K562 (cell line): ENCODE measurements around the gene FREM3. TPM values are rescaled to one million over a fixed set of nuclear protein-coding genes. Genes with fewer than 3 reads are reported as not detected.

ENCODE experiments used
- ATAC-seq: fragments of 200-7000 bp; cut with Tn5 transposase; 3 replicates; pipeline ENCODE4 v1.9.1; 2020; ENCODE audit warnings: moderate library complexity
- BruUV-seq: library from RNA; stranded (reverse); fragments of 400-500 nt; replicated peaks from 2 replicates; lab custom pipeline; 2021; lab: Mats Ljungman, UMichigan
- CTCF ChIA-PET: fragments of 300-600 bp; formaldehyde crosslinking; extraction: SDS; loops from one replicate; lab custom pipeline; 2021; ENCODE audit warnings: low intra/inter-chr PET ratio; lab: Yijun Ruan, JAX
- POLR2A ChIA-PET: fragments of 300-600, 350-650 bp; sonication (Branson Sonifier 250); formaldehyde crosslinking; extraction: SDS; loops from one replicate; lab custom pipeline; 2021; ENCODE audit warnings: antibody characterized with exemption, inconsistent platforms; lab: Yijun Ruan, JAX
- DNase-seq, 4 experiments: peaks; one replicate each; pipeline versions ENCODE4 v3.0.0 to v3.0.0-alpha.2; 2011 to 2018; ENCODE audit warnings: low spot score in 3 of 4, mixed read lengths in 3 of 4; ENCODE audit errors: extremely low read depth in 1 of 4
- FAIRE-seq: peaks from 2 replicates; lab custom pipeline; 2011; peaks lifted over from hg19 to GRCh38; lab: Jason Lieb, UNC
- H2AFZ ChIP-seq: 2 replicates; pipeline ENCODE4 v1.6.0; 2011; ENCODE audit warnings: low read depth, low read length, control low read depth, inconsistent platforms
- H3K27ac ChIP-seq: fragments of 200-600 bp; 3 replicates; pipeline ENCODE4 v1.8.0; 2011; ENCODE audit warnings: low read depth, mild to moderate bottlenecking, control low read depth, inconsistent platforms, low read length, moderate library complexity, mixed read lengths; ENCODE audit errors: extremely low read depth
- H3K27me3 ChIP-seq, 2 experiments: fragments of 300-600 bp in 1 of 2; 2 replicates in 1 of 2; 3 replicates in 1 of 2; pipeline versions ENCODE4 v1.6.0 to v1.8.0; 2011; ENCODE audit warnings: inconsistent platforms in 2 of 2, low read length in 2 of 2, mild to moderate bottlenecking in 1 of 2, mixed read lengths in 1 of 2, moderate library complexity in 1 of 2; ENCODE audit not compliant: control insufficient read depth in 2 of 2, insufficient read depth in 2 of 2
- H3K36me3 ChIP-seq: fragments of 300-600 bp; 3 replicates; pipeline ENCODE4 v1.8.0; 2011; ENCODE audit warnings: mild to moderate bottlenecking, low read length, inconsistent platforms; ENCODE audit not compliant: control insufficient read depth, insufficient read depth
- H3K4me1 ChIP-seq, 2 experiments: fragments of 200-600 bp in 1 of 2; replicated peaks in 1 of 2; 2 replicates in 1 of 2; 3 replicates in 1 of 2; pipeline versions ENCODE4 v1.5.1 to v1.8.0; 2011; ENCODE audit warnings: inconsistent platforms in 2 of 2, low read length in 2 of 2, mild to moderate bottlenecking in 1 of 2, mixed read lengths in 1 of 2, moderate library complexity in 1 of 2; ENCODE audit not compliant: control insufficient read depth in 2 of 2, insufficient read depth in 2 of 2
- H3K4me2 ChIP-seq: 2 replicates; pipeline ENCODE4 v1.6.1; 2011; ENCODE audit warnings: low read length, control low read depth, inconsistent platforms, mixed read lengths; ENCODE audit not compliant: insufficient read depth
- H3K4me3 ChIP-seq: fragments of 200-600 bp; sonication (generic), shearing (Covaris generic); 2 replicates; pipeline ENCODE4 v1.5.1; 2016; ENCODE audit warnings: control low read depth, inconsistent platforms
- H3K79me2 ChIP-seq: fragments of 200-600 bp; 3 replicates; pipeline ENCODE4 v1.8.0; 2011; ENCODE audit warnings: low read length, inconsistent platforms; ENCODE audit not compliant: control insufficient read depth, insufficient read depth
- H3K9ac ChIP-seq, 2 experiments: 2 replicates each; pipeline versions ENCODE4 v1.6.0 to v1.6.1; 2011; ENCODE audit warnings: low read depth in 2 of 2, low read length in 2 of 2, control low read depth in 1 of 2, inconsistent platforms in 1 of 2, mild to moderate bottlenecking in 1 of 2, mixed read lengths in 1 of 2; ENCODE audit not compliant: insufficient read depth in 1 of 2
- H3K9me1 ChIP-seq: one replicate; pipeline ENCODE4 v1.6.0; 2011; ENCODE audit warnings: inconsistent platforms, mild to moderate bottlenecking, low read length, moderate library complexity; ENCODE audit not compliant: control insufficient read depth, insufficient read depth
- H3K9me3 ChIP-seq: replicated peaks from 2 replicates; pipeline ENCODE4 v1.5.1; 2011; ENCODE audit warnings: low read depth, low read length, inconsistent platforms; ENCODE audit not compliant: control insufficient read depth, insufficient read depth
- H4K20me1 ChIP-seq: replicated peaks from 2 replicates; pipeline ENCODE4 v1.6.1; 2011; ENCODE audit warnings: low read length, inconsistent platforms, mixed read lengths; ENCODE audit not compliant: control insufficient read depth, insufficient read depth
- BRD9 ChIP-seq: fragments of 450-650 bp; IDR thresholded peaks from 2 replicates; pipeline ENCODE4 v1.6.1; 2018; ENCODE audit warnings: low read depth; ENCODE audit not compliant: partially characterized antibody
- E2F5 ChIP-seq: sonication (generic); formaldehyde crosslinking; IDR thresholded peaks from 2 replicates; pipeline ENCODE4 v1.8.0; 2022; ENCODE audit warnings: mild to moderate bottlenecking, missing genetic modification reagents
- EWSR1 ChIP-seq: fragments of 450-650 bp; IDR thresholded peaks from 2 replicates; pipeline ENCODE4 v1.6.1; 2018; ENCODE audit warnings: borderline replicate concordance, mild to moderate bottlenecking, low read depth, moderate library complexity; ENCODE audit not compliant: partially characterized antibody
- HSF4 ChIP-seq: fragments of 250-450 bp; sonication (Bioruptor Pico); IDR thresholded peaks from 2 replicates; pipeline ENCODE4 v2.1.2; 2022; ENCODE audit warnings: mild to moderate bottlenecking, moderate library complexity, borderline replicate concordance
- KDM5B ChIP-seq: fragments of 200-600 bp; sonication (generic); IDR thresholded peaks from 2 replicates; pipeline ENCODE4 v1.6.1; 2012; ENCODE audit warnings: low read depth, mild to moderate bottlenecking, moderate library complexity, low read length, control low read depth, inconsistent platforms; ENCODE audit not compliant: insufficient replicate concordance
- STAG1 ChIP-seq: sonication (generic); formaldehyde crosslinking; IDR thresholded peaks from 2 replicates; pipeline ENCODE4 v1.5.0; 2020; ENCODE audit warnings: missing genetic modification reagents, borderline replicate concordance
- TEAD2 ChIP-seq: fragments of 450-650 bp; IDR thresholded peaks from 2 replicates; pipeline ENCODE4 v1.6.1; 2016; ENCODE audit warnings: missing genetic modification characterization, control low read depth, missing compliant biosample characterization
- TFAP4 ChIP-seq: sonication (generic); formaldehyde crosslinking; IDR thresholded peaks from 2 replicates; pipeline ENCODE4 v1.8.0; 2022; ENCODE audit warnings: missing genetic modification reagents, mild to moderate bottlenecking, moderate library complexity, borderline replicate concordance
- ZNF3 ChIP-seq: fragments of 250-450 bp; sonication (Bioruptor Pico); IDR thresholded peaks from 2 replicates; pipeline ENCODE4 v1.5.0; 2021; ENCODE audit warnings: mild to moderate bottlenecking, moderate library complexity
- ZNF318 ChIP-seq, 2 experiments: fragments of 450-650 bp; IDR thresholded peaks; 2 replicates each; pipeline ENCODE4 v1.6.1; 2016; ENCODE audit warnings: mild to moderate bottlenecking in 2 of 2, borderline replicate concordance in 1 of 2, low read depth in 1 of 2, moderate library complexity in 1 of 2
- WGBS: fragments of 100-300 bp; shearing (Covaris generic); methylation state at CpG from one replicate; pipeline ENCODE4 v1.1.6; 2016; ENCODE audit warnings: low coverage, mixed read lengths; ENCODE audit not compliant: insufficient coverage; ENCODE audit errors: missing lambda C conversion rate; 5-methylcytosine and 5-hydroxymethylcytosine counted together
- in situ Hi-C: fragments of 300-500 bp; cut with MboI; formaldehyde crosslinking; loops from 4 replicates; pipeline ENCODE4 v1.15.0; 2018; ENCODE audit warnings: inconsistent platforms, mixed read lengths
- intact Hi-C: fragments of 100-400 bp; cut with micrococcal nuclease; formaldehyde crosslinking; loops from 2 replicates; pipeline ENCODE4 v1.14.2; 2022
- polyA plus RNA-seq, 8 experiments: library from polyadenylated mRNA; depleted of rRNA in 4 of 8; stranded (reverse) in 5 of 8; unstranded in 3 of 8; fragments of >200 nt; fragmentation: Nextera tagmentation in 2 of 8; fragmentation: Illumina TruSeq in 1 of 8; extraction: Ambion mirVana in 2 of 8; extraction: Trizol in 1 of 8; gene quantifications; 2 replicates each; pipeline versions ENCODE4 v1.2.1 to v1.2.3, GENCODE V29; 2011 to 2014; ENCODE audit warnings: inconsistent platforms in 1 of 8, missing spikeins in 1 of 8
- total RNA-seq, 7 experiments: library from RNA; depleted of rRNA in 6 of 7; stranded (reverse); fragments of >200 nt in 6 of 7; fragmentation: Illumina TruSeq in 2 of 7; extraction: Trizol in 2 of 7; gene quantifications; 2 replicates each; pipeline versions ENCODE4 v1.2.1 to v1.2.3, GENCODE V29; 2011 to 2021; ENCODE audit warnings: low replicate concordance in 1 of 7

Gene FREM3
- total and polyA plus RNA-seq, 9 of the 15 experiments (the other 6 are each of a cell fraction or from before 2014, with no cell fraction given) = not detected

- H3K27ac ChIP-seq = no peak overlapping the region
- POLR2A ChIA-PET = interaction anchor here (0.6 to 0.7 kb wide), 2 partner anchors 13 to 200 kb away, joined by 3 read pairs; no protein-coding TSS in a partner anchor
- BruUV-seq = no TSS peak
- DNase-seq = no peak
- 18% methylated on average over 3 of the region's 3 CpGs for WGBS
- H3K4me1 ChIP-seq = no peaks in the 10 kb centered on the region
- H3K9me1 ChIP-seq = no peaks in the 10 kb centered on the region
- CTCF ChIA-PET = no interaction called here
- in situ Hi-C loops (no loop called here), intact Hi-C loops (no loop called here)
- no peaks in the 10 kb centered on the region for H3K79me2 ChIP-seq
- H4K20me1 ChIP-seq = no peaks in the 10 kb centered on the region
- H3K9me3 ChIP-seq = no peaks in the 10 kb centered on the region
- no peak overlapping the region for H3K4me2 ChIP-seq
- no peak for ATAC-seq
- no peak overlapping the region for H3K9ac ChIP-seq
- no peaks in the 10 kb centered on the region for H3K36me3 ChIP-seq
- no peak for FAIRE-seq
- H3K4me3 ChIP-seq = no peak overlapping the region
- peaks cover 2 to 5% of the 10 kb centered on the region in 2 experiments; a peak in 1 of 5 replicates for H3K27me3 ChIP-seq
- no peak overlapping the region for H2AFZ ChIP-seq
- TF ChIP-seq TEAD2 (tag) (no peak), KDM5B (no peak), STAG1 (CRISPR knock-in tag) (no peak), EWSR1 (no peak), ZNF318 (IDR thresholded peaks at IDR 0.05; ENCODE audit: borderline replicate concordance in 1 of 2, low read depth in 1 of 2) (no peak), BRD9 (no peak), TFAP4 (CRISPR knock-in tag) (no peak), E2F5 (CRISPR knock-in tag) (no peak), HSF4 (no peak), ZNF3 (CRISPR knock-in tag) (no peak)
Observed at GRCh38 chr4:143653031-143653430, 47.4 kb downstream of the FREM3 start.
